ENCODE measurements around the gene AHRR.
A peak's percentile ranks its signal among the peaks of the same experiment; 100 is the strongest.

AHRR gene

DNA sequence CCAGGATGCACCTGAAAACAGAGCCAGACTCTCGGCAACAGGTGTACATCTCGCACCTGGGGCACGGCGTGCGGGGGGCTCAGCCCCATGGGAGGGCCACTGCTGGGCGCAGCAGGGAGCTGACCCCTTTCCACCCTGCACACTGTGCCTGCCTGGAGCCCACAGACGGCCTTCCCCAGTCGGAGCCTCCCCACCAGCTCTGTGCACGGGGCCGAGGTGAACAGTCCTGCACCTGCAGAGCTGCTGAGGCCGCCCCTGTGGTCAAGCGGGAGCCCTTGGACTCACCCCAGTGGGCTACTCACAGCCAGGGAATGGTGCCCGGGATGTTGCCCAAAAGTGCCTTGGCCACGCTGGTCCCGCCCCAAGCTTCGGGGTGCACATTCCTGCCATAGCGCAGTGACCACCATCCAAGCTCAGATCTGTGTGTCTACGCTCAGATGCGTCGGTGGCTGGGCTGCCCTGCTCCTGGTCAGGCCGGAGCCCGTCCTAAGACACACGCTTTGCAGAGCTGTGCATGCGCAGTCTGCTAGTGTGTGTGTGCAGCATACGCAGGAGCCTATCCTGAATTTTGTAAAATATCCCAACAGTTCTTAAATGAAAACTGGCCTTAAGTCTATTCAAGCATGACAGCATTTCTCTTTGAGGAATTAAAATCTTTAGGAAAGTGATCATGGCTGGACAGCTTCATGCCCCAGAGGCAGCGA, 113.1 kb downstream of the AHRR start:
- no peaks in the 10 kb centered on the region for H3K27me3 ChIP-seq (replicated peaks in 2 of 5; ENCODE audit: control insufficient read depth in 4 of 5, insufficient read depth in 5 of 5, low read length in 4 of 5)
- CTCF ChIA-PET, result interaction anchor here (1.2 to 10.6 kb wide), 4 partner anchors 9 to 117 kb away, joined by 3 to 124 read pairs (median 9); partner anchors contain the start of gene AHRR
- no peaks in the 10 kb centered on the region for H3K9me3 ChIP-seq (ENCODE audit: control extremely low read depth in 1 of 5, control insufficient read depth in 4 of 5, insufficient read depth in 2 of 5, low read depth in 1 of 5, low read length in 4 of 5)
- POLR2A ChIA-PET, result interaction anchor here (0.5 kb wide), 1 partner anchor 342 kb away, joined by 3 read pairs; no protein-coding TSS in a partner anchor
- no peak overlapping the region for H3K4me3 ChIP-seq (ENCODE audit: control insufficient read depth in 1 of 7, extremely low read depth in 1 of 7, insufficient read depth in 4 of 7, low read depth in 2 of 7, low read length in 6 of 7)
- no peak for DNase-seq
- peaks cover 0 to 67% (median 0%) of the 10 kb centered on the region in 4 experiments for H3K36me3 ChIP-seq (ENCODE audit: control insufficient read depth in 4 of 4, insufficient read depth in 4 of 4, low read length in 3 of 4)
- peaks cover 0 to 5% (median under 1%) of the 10 kb centered on the region in 4 experiments for H3K4me1 ChIP-seq (ENCODE audit: control extremely low read depth in 1 of 4, control insufficient read depth in 4 of 4, insufficient read depth in 4 of 4, low read length in 3 of 4)
- 89% methylated on average over 26 of the region's 26 CpGs for WGBS (ENCODE audit: insufficient coverage)
- H3K27ac ChIP-seq (ENCODE audit: insufficient read depth in 1 of 2, low read depth in 1 of 2, low read length in 2 of 2, poor library complexity in 1 of 2, severe bottlenecking in 2 of 2), result no peak overlapping the region

DNA sequence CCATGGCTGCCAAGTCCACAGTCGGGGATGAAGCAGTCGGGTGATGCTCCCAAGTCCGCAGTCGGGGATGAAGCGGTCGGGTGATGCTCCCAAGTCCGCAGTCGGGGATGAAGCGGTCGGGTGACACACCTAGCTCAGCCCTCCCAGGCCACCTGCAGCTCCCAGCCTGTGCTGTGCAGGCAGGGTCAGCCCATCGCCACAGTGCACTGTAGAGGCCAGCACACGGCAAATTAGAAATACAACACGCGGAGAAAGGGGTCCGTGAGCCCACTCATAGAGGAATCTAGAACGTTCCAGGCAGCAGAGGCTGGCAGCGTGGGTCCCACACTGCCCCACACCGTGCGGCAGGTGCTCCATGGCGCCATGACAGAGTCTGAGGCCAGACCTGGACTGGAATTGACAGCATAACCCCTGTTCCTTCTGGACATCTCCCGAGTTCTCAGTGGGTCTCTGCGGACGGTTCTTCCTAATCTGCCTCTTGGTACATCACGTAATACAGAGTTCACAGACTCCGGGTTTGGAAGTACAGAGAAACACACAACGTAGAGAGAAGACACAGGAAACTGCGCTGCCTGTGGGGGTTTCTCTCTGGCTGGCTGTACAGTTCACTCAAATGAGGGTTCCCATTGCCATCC, 113.8 kb downstream of the AHRR start:
- Histone ChIP-seq H3K27me3 (replicated peaks in 2 of 5; ENCODE audit: control insufficient read depth in 4 of 5, insufficient read depth in 5 of 5, low read length in 4 of 5) (no peaks in the 10 kb centered on the region), H3K4me3 (ENCODE audit: control insufficient read depth in 1 of 7, extremely low read depth in 1 of 7, insufficient read depth in 4 of 7, low read depth in 2 of 7, low read length in 6 of 7) (no peak overlapping the region), H3K36me3 (ENCODE audit: control insufficient read depth in 4 of 4, insufficient read depth in 4 of 4, low read length in 3 of 4) (peaks cover 0 to 60% (median 0%) of the 10 kb centered on the region in 4 experiments), H3K9me3 (ENCODE audit: control extremely low read depth in 1 of 5, control insufficient read depth in 4 of 5, insufficient read depth in 2 of 5, low read depth in 1 of 5, low read length in 4 of 5) (no peaks in the 10 kb centered on the region), H3K27ac (ENCODE audit: insufficient read depth in 1 of 2, low read depth in 1 of 2, low read length in 2 of 2, poor library complexity in 1 of 2, severe bottlenecking in 2 of 2) (no peak overlapping the region), H3K4me1 (ENCODE audit: control extremely low read depth in 1 of 4, control insufficient read depth in 4 of 4, insufficient read depth in 4 of 4, low read length in 3 of 4) (peaks cover 0 to 12% (median under 1%) of the 10 kb centered on the region in 4 experiments)
- no peak for DNase-seq
- 95% methylated on average over 27 of the region's 27 CpGs for WGBS (ENCODE audit: insufficient coverage)
- POLR2A ChIA-PET, result no interaction called here
- CTCF ChIA-PET, result interaction anchor here (1.2 to 10.6 kb wide), 3 partner anchors 10 to 118 kb away, joined by 3 to 124 read pairs (median 3); partner anchors contain the start of gene AHRR

DNA sequence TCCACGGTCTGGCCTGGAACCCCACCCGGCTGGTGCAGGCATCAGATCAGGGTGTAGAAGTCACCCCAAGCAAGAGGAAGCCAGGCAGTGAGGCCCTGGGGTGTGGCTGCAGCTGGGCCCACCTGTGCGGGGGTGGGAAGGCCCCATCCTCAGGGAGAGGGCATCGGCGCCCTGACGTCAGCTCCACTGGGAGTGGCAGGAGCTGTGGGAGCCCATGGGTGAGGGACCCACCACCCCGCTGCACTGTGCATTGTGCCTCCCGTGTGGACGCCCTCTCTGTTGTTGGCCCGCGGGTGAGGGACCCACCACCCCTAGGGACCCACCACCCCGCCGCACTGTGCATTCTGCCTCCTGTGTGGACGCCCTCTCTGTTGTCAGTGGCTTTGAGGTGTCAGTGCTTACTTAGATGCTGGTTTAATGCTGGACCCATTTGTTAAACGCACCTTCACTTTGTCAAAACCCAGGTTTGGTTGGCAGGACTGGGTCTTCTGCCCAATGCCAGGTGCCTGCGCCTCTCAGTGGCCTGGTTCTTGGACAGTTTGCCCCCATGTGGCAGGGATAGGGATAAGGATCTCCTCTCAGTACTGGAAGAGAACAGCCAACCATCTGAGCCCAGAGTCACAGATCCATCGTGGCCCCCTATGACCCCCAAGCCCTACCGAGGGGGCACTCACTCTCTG, 114.6 kb downstream of the AHRR start:
- 87% methylated on average over 16 of the region's 18 CpGs for WGBS (ENCODE audit: insufficient coverage)
- H3K4me3 ChIP-seq (ENCODE audit: control insufficient read depth in 1 of 7, extremely low read depth in 1 of 7, insufficient read depth in 4 of 7, low read depth in 2 of 7, low read length in 6 of 7), result no peak overlapping the region
- no peaks in the 10 kb centered on the region for H3K9me3 ChIP-seq (ENCODE audit: control extremely low read depth in 1 of 5, control insufficient read depth in 4 of 5, insufficient read depth in 2 of 5, low read depth in 1 of 5, low read length in 4 of 5)
- ChIA-PET POLR2A (no interaction called here), CTCF (interaction anchor here (0.6 to 10.6 kb wide), 5 partner anchors 10 to 247 kb away, joined by 3 to 124 read pairs (median 3); partner anchors contain the start of gene AHRR)
- no peaks in the 10 kb centered on the region for H3K27me3 ChIP-seq (replicated peaks in 2 of 5; ENCODE audit: control insufficient read depth in 4 of 5, insufficient read depth in 5 of 5, low read length in 4 of 5)
- DNase-seq, result peak in 2 of 3 donors; percentile 26 to 28
- H3K4me1 ChIP-seq (ENCODE audit: control extremely low read depth in 1 of 4, control insufficient read depth in 4 of 4, insufficient read depth in 4 of 4, low read length in 3 of 4), result peaks cover 0 to 20% (median 0%) of the 10 kb centered on the region in 4 experiments
- H3K36me3 ChIP-seq (ENCODE audit: control insufficient read depth in 4 of 4, insufficient read depth in 4 of 4, low read length in 3 of 4), result peaks cover 0 to 52% (median 0%) of the 10 kb centered on the region in 4 experiments
- H3K27ac ChIP-seq (ENCODE audit: insufficient read depth in 1 of 2, low read depth in 1 of 2, low read length in 2 of 2, poor library complexity in 1 of 2, severe bottlenecking in 2 of 2), result no peak overlapping the region

DNA sequence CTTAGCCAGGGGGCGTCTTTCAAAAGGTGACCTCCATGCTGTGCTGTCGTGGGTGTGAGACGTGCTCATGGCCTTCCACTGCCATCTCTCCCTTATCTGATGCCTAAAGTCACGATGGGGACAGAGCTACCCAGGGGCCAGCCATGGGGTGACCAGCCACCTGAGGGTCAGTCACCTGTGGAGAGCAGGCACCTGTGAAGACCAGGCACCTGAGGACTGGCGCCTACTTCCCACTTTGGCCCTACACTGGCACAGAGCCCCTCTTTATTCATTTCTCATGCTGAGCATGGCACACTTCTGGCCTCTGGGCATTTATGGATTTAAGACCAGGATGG, 115.1 kb downstream of the AHRR start:
- no peaks in the 10 kb centered on the region for H3K9me3 ChIP-seq (ENCODE audit: control extremely low read depth in 1 of 5, control insufficient read depth in 4 of 5, insufficient read depth in 2 of 5, low read depth in 1 of 5, low read length in 4 of 5)
- POLR2A ChIA-PET, result no interaction called here
- H3K4me1 ChIP-seq (ENCODE audit: control extremely low read depth in 1 of 4, control insufficient read depth in 4 of 4, insufficient read depth in 4 of 4, low read length in 3 of 4), result peaks cover 0 to 22% (median 0%) of the 10 kb centered on the region in 4 experiments
- no peaks in the 10 kb centered on the region for H3K27me3 ChIP-seq (replicated peaks in 2 of 5; ENCODE audit: control insufficient read depth in 4 of 5, insufficient read depth in 5 of 5, low read length in 4 of 5)
- no peak for DNase-seq
- H3K4me3 ChIP-seq (ENCODE audit: control insufficient read depth in 1 of 7, extremely low read depth in 1 of 7, insufficient read depth in 4 of 7, low read depth in 2 of 7, low read length in 6 of 7), result no peak overlapping the region
- WGBS (ENCODE audit: insufficient coverage), result 94% methylated on average over 3 of the region's 5 CpGs
- peaks cover 0 to 48% (median 0%) of the 10 kb centered on the region in 4 experiments for H3K36me3 ChIP-seq (ENCODE audit: control insufficient read depth in 4 of 4, insufficient read depth in 4 of 4, low read length in 3 of 4)
- H3K27ac ChIP-seq (ENCODE audit: insufficient read depth in 1 of 2, low read depth in 1 of 2, low read length in 2 of 2, poor library complexity in 1 of 2, severe bottlenecking in 2 of 2), result no peak overlapping the region
- CTCF ChIA-PET, result interaction anchor here (0.6 to 10.6 kb wide), 6 partner anchors 10 to 248 kb away, joined by 3 to 124 read pairs (median 4); partner anchors contain the start of gene AHRR

DNA sequence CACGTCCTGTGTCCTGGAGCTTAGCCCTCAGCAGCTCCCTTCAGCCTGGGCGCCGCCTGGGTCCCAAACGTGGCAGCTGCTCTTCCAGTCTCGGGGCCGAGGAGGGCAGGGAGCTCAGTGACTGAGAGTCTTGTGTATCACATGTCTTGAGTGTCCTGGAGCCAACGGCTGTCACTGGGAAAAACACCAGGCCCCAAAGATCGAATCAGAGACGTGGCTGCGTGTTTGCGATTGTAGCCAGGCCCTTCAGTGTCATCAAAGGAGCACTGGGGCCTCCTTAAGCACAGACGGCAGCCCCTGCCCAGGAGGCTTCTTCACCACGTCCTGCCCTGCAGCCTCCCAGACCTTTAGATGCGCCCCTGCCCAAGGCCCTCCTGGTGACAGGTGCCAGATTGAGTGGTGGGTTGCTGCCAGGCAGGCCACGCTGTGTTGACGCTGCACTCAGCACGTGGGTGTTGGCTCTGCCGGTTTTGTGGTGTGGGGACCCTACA, 115.8 kb downstream of the AHRR start:
- Histone ChIP-seq H3K4me1 (ENCODE audit: control extremely low read depth in 1 of 4, control insufficient read depth in 4 of 4, insufficient read depth in 4 of 4, low read length in 3 of 4) (peaks cover 0 to 30% (median 5%) of the 10 kb centered on the region in 4 experiments), H3K9me3 (ENCODE audit: control extremely low read depth in 1 of 5, control insufficient read depth in 4 of 5, insufficient read depth in 2 of 5, low read depth in 1 of 5, low read length in 4 of 5) (no peaks in the 10 kb centered on the region), H3K27me3 (replicated peaks in 2 of 5; ENCODE audit: control insufficient read depth in 4 of 5, insufficient read depth in 5 of 5, low read length in 4 of 5) (no peaks in the 10 kb centered on the region), H3K36me3 (ENCODE audit: control insufficient read depth in 4 of 4, insufficient read depth in 4 of 4, low read length in 3 of 4) (peaks cover 0 to 42% (median 0%) of the 10 kb centered on the region in 4 experiments), H3K27ac (ENCODE audit: insufficient read depth in 1 of 2, low read depth in 1 of 2, low read length in 2 of 2, poor library complexity in 1 of 2, severe bottlenecking in 2 of 2) (no peak overlapping the region), H3K4me3 (ENCODE audit: control insufficient read depth in 1 of 7, extremely low read depth in 1 of 7, insufficient read depth in 4 of 7, low read depth in 2 of 7, low read length in 6 of 7) (no peak overlapping the region)
- CTCF ChIA-PET, result interaction anchor here (0.8 to 10.6 kb wide), 6 partner anchors 8 to 249 kb away, joined by 3 to 124 read pairs (median 4); partner anchors contain the start of gene AHRR
- POLR2A ChIA-PET, result no interaction called here
- 92% methylated on average over 17 of the region's 18 CpGs for WGBS (ENCODE audit: insufficient coverage)
- no peak for DNase-seq

DNA sequence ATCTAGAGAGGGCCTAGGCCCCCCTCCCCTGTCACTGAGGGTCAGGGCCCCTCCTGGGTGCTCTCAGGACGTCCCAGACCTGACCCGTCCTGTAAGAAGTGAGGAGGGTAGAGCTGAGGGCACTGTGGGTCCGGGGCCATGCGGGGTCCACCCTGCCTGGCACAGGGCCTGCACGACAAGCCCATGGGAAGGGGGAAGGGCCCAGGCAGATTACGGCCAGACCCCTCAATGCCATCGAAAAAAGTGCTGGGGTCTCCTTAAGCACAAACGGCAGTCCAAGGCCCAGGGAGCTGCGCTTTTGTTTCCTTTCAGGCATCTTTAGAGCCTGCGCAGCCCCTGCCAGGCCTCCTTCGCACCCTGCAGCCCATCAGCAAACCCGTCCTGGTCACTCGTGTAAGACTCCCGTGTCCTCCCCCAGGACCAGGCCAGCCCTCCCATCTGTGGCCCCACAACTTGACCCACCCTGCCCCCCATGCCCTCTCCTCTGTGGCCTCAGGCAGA, 117.0 kb downstream of the AHRR start:
- Histone ChIP-seq H3K4me1 (ENCODE audit: control extremely low read depth in 1 of 4, control insufficient read depth in 4 of 4, insufficient read depth in 4 of 4, low read length in 3 of 4) (peaks cover 0 to 38% (median 13%) of the 10 kb centered on the region in 4 experiments), H3K27me3 (replicated peaks in 2 of 5; ENCODE audit: control insufficient read depth in 4 of 5, insufficient read depth in 5 of 5, low read length in 4 of 5) (no peaks in the 10 kb centered on the region), H3K4me3 (ENCODE audit: control insufficient read depth in 1 of 7, extremely low read depth in 1 of 7, insufficient read depth in 4 of 7, low read depth in 2 of 7, low read length in 6 of 7) (no peak overlapping the region), H3K27ac (ENCODE audit: insufficient read depth in 1 of 2, low read depth in 1 of 2, low read length in 2 of 2, poor library complexity in 1 of 2, severe bottlenecking in 2 of 2) (no peak overlapping the region), H3K9me3 (ENCODE audit: control extremely low read depth in 1 of 5, control insufficient read depth in 4 of 5, insufficient read depth in 2 of 5, low read depth in 1 of 5, low read length in 4 of 5) (no peaks in the 10 kb centered on the region), H3K36me3 (ENCODE audit: control insufficient read depth in 4 of 4, insufficient read depth in 4 of 4, low read length in 3 of 4) (peaks cover 0 to 30% (median 0%) of the 10 kb centered on the region in 4 experiments)
- WGBS (ENCODE audit: insufficient coverage), result 89% methylated on average over 12 of the region's 14 CpGs
- DNase-seq, result no peak
- POLR2A ChIA-PET, result interaction anchor here (0.6 kb wide), 1 partner anchor 280 kb away, joined by 4 read pairs; no protein-coding TSS in a partner anchor
- CTCF ChIA-PET, result interaction anchor here (0.8 to 2.1 kb wide), 2 partner anchors 9 to 14 kb away, joined by 4 to 6 read pairs; no protein-coding TSS in a partner anchor
